ENCODE data around the gene MDFI. TPM values are rescaled to one million over a fixed set of nuclear protein-coding genes. Genes with fewer than 3 reads are reported as not detected.

Gene MDFI
- total RNA-seq, 1 experiment from 2014 or later, result 86.2 TPM

GRCh38 chr6:41653691-41654090 is 15.4 kb downstream of the MDFI start (continued):
- TF ChIP-seq ZNF512 (CRISPR knock-in tag; IDR thresholded peaks at IDR 0.05; ENCODE audit: borderline replicate concordance) (no peak), ESRRA (CRISPR knock-in tag; IDR thresholded peaks at IDR 0.05; ENCODE audit: borderline replicate concordance) (no peak), ZMAT4 (CRISPR knock-in tag; IDR thresholded peaks at IDR 0.05) (no peak), ZNF532 (CRISPR knock-in tag; IDR thresholded peaks at IDR 0.05; ENCODE audit: borderline replicate concordance) (no peak), ZNF416 (CRISPR knock-in tag; IDR thresholded peaks at IDR 0.05) (no peak)

GRCh38 chr6:41654151-41654697 is 16.0 kb downstream of the MDFI start:
- no peak for TF ChIP-seq NFE2L1 (CRISPR knock-in tag; IDR thresholded peaks at IDR 0.05)
- no peak for TF ChIP-seq ZNF219 (CRISPR knock-in tag; IDR thresholded peaks at IDR 0.05; ENCODE audit: borderline replicate concordance)
- no peak for TF ChIP-seq CBFB (CRISPR knock-in tag; IDR thresholded peaks at IDR 0.05; ENCODE audit: low read depth)
- TF ChIP-seq JUN (CRISPR knock-in tag; IDR thresholded peaks at IDR 0.05), result no peak
- H3K9me3 Mint-ChIP-seq, result no peaks in the 10 kb centered on the region
- DNase-seq (ENCODE audit: low spot score) (no peak), ATAC-seq (no peak)
- H3K4me3 Mint-ChIP-seq, result no peak overlapping the region
- peaks cover 26% of the 10 kb centered on the region for H3K36me3 Mint-ChIP-seq
- ChIA-PET POLR2A (no interaction called here), CTCF (interaction anchor here (2.1 kb wide), 1 partner anchor 27 kb away, joined by 11 read pairs; no protein-coding TSS in a partner anchor)
- H3K27me3 Mint-ChIP-seq (ENCODE audit: low read depth), result no peaks in the 10 kb centered on the region; the same call in 1 of the 2 replicates
- H3K4me1 Mint-ChIP-seq, result peaks cover 28% of the 10 kb centered on the region
- H3K27ac Mint-ChIP-seq, result no peak overlapping the region

- Mint-ChIP-seq H3K27ac (peak overlapping the region; percentile 75; the same call in 1 of the 2 replicates), H3K4me1 (peaks cover 28% of the 10 kb centered on the region), H3K27me3 (ENCODE audit: low read depth) (no peaks in the 10 kb centered on the region; the same call in 1 of the 2 replicates), H3K9me3 (no peaks in the 10 kb centered on the region), H3K4me3 (no peak overlapping the region), H3K36me3 (peaks cover 21% of the 10 kb centered on the region)
- no peak for DNase-seq (ENCODE audit: low spot score)
- no peak for ATAC-seq
- ChIA-PET CTCF (interaction anchor here (1.4 to 2.1 kb wide), 2 partner anchors 27 to 212 kb away, joined by 4 to 11 read pairs; no protein-coding TSS in a partner anchor), POLR2A (no interaction called here)
- TF ChIP-seq IRF2 (CRISPR knock-in tag; IDR thresholded peaks at IDR 0.05; ENCODE audit: borderline replicate concordance, low read depth), result no peak
- no peak for TF ChIP-seq ZSCAN18 (CRISPR knock-in tag; IDR thresholded peaks at IDR 0.05)
- no peak for TF ChIP-seq ZBTB43 (CRISPR knock-in tag; IDR thresholded peaks at IDR 0.05)
- no peak for TF ChIP-seq ZNF423 (CRISPR knock-in tag; IDR thresholded peaks at IDR 0.05)
- TF ChIP-seq ZNF281 (CRISPR knock-in tag; IDR thresholded peaks at IDR 0.05), result no peak
- no peak for TF ChIP-seq ZNF232 (CRISPR knock-in tag; IDR thresholded peaks at IDR 0.05)
- no peak for TF ChIP-seq NR3C1 (CRISPR knock-in tag; conservative IDR thresholded peaks at IDR 0.05; ENCODE audit: low read depth)
- no peak for TF ChIP-seq MLX (CRISPR knock-in tag; IDR thresholded peaks at IDR 0.05)
- no peak for TF ChIP-seq SMAD3 (CRISPR knock-in tag; IDR thresholded peaks at IDR 0.05; ENCODE audit: borderline replicate concordance)
- TF ChIP-seq HMGA2 (CRISPR knock-in tag; IDR thresholded peaks at IDR 0.05), result no peak
- TF ChIP-seq ATF1 (CRISPR knock-in tag; IDR thresholded peaks at IDR 0.05), result no peak
These were observed 16.5 kb downstream of the MDFI start for GRCh38 chr6:41654698-41655151.
